Lung (tissue), 12 donors: ENCODE results near the gene HOXD9. TPM values are rescaled to one million over a fixed set of nuclear protein-coding genes. Genes with fewer than 3 reads are reported as not detected.

Experiments
- ATAC-seq: fragments of 200-7000 bp; cut with Tn5 transposase; one replicate; pipeline ENCODE4 v1.9.1; 2020; ENCODE audit warnings: moderate number of reproducible peaks; ENCODE audit not compliant: insufficient read depth, low FRiP score
- DNase-seq, 3 donors: peaks; one replicate each; pipeline ENCODE4 v3.0.0-alpha.2; 2013 to 2017
- H3K27ac ChIP-seq, 2 donors: one replicate each; pipeline ENCODE4 v1.5.1; 2013; ENCODE audit warnings: mild to moderate bottlenecking in 2 of 2, moderate library complexity in 2 of 2, control low read depth in 1 of 2, inconsistent platforms in 1 of 2, low read depth in 1 of 2, low read length in 1 of 2
- H3K27me3 ChIP-seq, 3 donors: one replicate each; pipeline ENCODE4 v1.5.1; 2013; ENCODE audit warnings: low read length in 2 of 3; ENCODE audit not compliant: control insufficient read depth in 3 of 3, insufficient read depth in 3 of 3
- H3K36me3 ChIP-seq, 4 donors: one replicate each; pipeline ENCODE4 v1.5.1; 2013; ENCODE audit warnings: low read length in 4 of 4, mild to moderate bottlenecking in 1 of 4, moderate library complexity in 1 of 4; ENCODE audit not compliant: control insufficient read depth in 4 of 4, insufficient read depth in 4 of 4
- H3K4me1 ChIP-seq, 5 donors: one replicate each; pipeline ENCODE4 v1.5.1; 2013; ENCODE audit warnings: low read length in 5 of 5, mild to moderate bottlenecking in 2 of 5, moderate library complexity in 1 of 5; ENCODE audit not compliant: control insufficient read depth in 5 of 5, insufficient read depth in 5 of 5
- H3K4me3 ChIP-seq: one replicate; pipeline ENCODE4 v1.5.1; 2013; ENCODE audit warnings: mild to moderate bottlenecking, control low read depth, moderate library complexity
- H3K9ac ChIP-seq, 2 donors: one replicate each; pipeline ENCODE4 v1.5.1; 2013; ENCODE audit warnings: low read length in 2 of 2, control low read depth in 1 of 2; ENCODE audit not compliant: insufficient read depth in 1 of 2
- H3K9me3 ChIP-seq, 4 donors: one replicate each; pipeline ENCODE4 v1.5.1; 2013; ENCODE audit warnings: low read length in 3 of 4, mild to moderate bottlenecking in 1 of 4, moderate library complexity in 1 of 4; ENCODE audit not compliant: control insufficient read depth in 4 of 4, insufficient read depth in 3 of 4
- WGBS, 2 donors: extraction: QIAGEN DNeasy Blood & Tissue Kit; methylation state at CpG; one replicate each; pipeline ENCODE4 v1.1.7; 2013; 5-methylcytosine and 5-hydroxymethylcytosine counted together
- polyA plus RNA-seq, 2 donors: library from polyadenylated mRNA; stranded (reverse); fragments of 200-250 nt; gene quantifications; one replicate each; pipeline ENCODE4 v1.2.1, GENCODE V29; 2013
- total RNA-seq, 2 donors: library from RNA; depleted of rRNA in 1 of 2; stranded (reverse); fragments of >200 nt in 1 of 2; gene quantifications; one replicate each; pipeline ENCODE4 v1.2.1, GENCODE V29; 2014 to 2021
- TF ChIP-seq, protein P1 (sequence below): IDR thresholded peaks from 2 replicates; pipeline ENCODE4 v1.5.1; 2012; ENCODE audit warnings: mild to moderate bottlenecking; ENCODE audit errors: control extremely low read depth, extremely low read depth
- donor health status: control.
- donor health status: control.
- donor health status: Bipolar disorder and iron deficiency.
- donor health status: healthy.
- donor health status: DM: yes; HTN: yes; CAD: no.

Gene HOXD9
- total and polyA plus RNA-seq, 4 donors: 0.29 to 0.80 (median 0.51) TPM

DNA sequence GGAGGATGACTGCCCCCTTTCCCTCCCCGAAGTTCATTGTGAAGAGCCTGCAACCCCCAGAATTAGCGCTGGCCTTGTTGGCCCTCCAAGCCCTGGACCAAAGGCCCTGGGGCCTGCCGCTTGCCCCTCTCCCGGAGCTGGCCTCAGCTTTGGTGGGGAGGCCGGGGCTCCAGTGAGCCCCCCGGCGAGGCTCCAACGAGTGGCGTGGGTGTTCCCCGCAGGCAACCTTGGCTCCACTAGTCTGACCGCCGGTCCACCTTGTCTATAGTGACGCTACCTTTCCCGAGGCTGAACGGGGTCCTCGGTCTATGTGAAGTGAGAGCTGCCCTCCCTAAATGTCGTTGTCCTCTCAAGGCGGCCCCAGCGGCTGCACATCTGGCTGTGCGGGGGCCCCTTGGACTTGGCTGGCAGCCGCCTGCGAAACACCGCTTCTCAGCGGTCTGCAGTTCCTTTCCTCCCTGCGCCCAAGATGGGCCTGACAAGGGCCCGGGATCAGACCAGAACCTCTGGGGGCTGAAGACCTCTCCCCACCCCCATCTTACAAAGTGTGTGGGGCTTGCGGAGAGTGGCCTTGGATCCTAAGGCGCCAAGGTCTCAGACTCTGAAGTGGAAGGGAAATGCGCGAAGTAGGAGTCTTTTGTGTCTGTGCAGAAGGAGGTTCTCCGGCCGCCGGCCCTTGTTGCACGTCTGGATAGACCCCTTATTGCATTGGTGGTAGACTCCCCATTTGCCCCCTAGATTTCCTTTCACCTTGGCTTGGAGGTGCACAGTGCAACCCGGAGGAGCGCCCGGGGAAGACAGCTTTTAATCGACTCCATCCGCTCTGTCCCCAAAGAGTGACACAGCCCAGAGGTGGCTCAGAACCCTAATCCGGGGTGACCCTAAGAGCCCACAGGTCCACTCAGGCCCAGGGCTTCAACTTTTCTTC is 9.9 kb upstream of the HOXD9 start:
- Histone ChIP-seq H3K27me3 (peaks cover 35 to 97% (median 93%) of the 10 kb centered on the region in 3 donors), H3K4me1 (peaks cover 0 to 7% (median 0%) of the 10 kb centered on the region in 5 donors), H3K9ac (no peak overlapping the region), H3K27ac (no peak overlapping the region), H3K9me3 (peaks cover 0 to 19% (median 0%) of the 10 kb centered on the region in 4 donors), H3K4me3 (no peak overlapping the region), H3K36me3 (no peaks in the 10 kb centered on the region)
- DNase-seq (no peak), ATAC-seq (no peak)
- TF ChIP-seq, protein P1, sequence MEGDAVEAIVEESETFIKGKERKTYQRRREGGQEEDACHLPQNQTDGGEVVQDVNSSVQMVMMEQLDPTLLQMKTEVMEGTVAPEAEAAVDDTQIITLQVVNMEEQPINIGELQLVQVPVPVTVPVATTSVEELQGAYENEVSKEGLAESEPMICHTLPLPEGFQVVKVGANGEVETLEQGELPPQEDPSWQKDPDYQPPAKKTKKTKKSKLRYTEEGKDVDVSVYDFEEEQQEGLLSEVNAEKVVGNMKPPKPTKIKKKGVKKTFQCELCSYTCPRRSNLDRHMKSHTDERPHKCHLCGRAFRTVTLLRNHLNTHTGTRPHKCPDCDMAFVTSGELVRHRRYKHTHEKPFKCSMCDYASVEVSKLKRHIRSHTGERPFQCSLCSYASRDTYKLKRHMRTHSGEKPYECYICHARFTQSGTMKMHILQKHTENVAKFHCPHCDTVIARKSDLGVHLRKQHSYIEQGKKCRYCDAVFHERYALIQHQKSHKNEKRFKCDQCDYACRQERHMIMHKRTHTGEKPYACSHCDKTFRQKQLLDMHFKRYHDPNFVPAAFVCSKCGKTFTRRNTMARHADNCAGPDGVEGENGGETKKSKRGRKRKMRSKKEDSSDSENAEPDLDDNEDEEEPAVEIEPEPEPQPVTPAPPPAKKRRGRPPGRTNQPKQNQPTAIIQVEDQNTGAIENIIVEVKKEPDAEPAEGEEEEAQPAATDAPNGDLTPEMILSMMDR: no peak
- 5 to 10% methylated on average over 39 to 40 of the region's 40 CpGs for WGBS, 2 donors

DNA sequence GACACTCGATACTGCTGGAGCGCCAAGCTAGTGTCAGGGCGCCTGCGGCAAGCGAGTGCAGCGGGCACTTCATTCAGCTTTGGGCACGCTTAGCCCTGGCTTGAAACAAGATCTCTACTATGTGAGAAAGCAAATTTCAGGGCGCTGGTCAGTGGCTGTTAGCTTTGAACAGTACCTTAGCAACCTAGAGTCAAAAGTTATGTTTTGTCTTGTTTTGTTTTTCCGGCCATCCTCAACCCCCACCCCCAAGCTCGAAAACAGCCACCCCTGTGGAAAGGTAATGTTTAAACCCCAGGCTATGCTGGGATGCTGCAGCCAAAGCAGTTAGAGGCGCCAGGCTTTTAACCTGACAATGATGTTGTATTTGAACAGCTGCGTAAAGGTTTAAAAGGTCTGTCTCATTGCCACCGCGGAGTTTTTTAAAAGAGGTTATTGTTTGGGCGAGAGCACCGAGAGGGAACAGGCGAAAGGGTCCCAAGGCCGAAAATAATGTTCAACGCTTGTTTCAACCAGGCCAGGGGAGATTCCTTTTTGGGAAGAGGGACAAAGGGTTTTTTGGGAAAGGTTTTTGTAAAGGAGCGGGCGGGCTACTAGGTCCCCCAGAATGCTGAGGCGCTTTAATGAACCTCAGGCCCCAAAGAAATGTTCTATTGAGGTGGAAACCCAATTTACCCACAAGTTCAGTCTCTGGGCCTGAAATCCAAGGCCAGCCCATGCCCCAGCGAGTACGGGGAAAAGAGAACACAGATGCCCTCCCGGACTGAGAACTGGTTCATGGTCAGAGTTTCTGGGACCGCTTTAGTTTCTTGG is 8.2 kb upstream of the HOXD9 start:
- no peaks in the 10 kb centered on the region for H3K36me3 ChIP-seq
- WGBS, 2 donors: 9 to 11% methylated on average over 26 of the region's 26 CpGs
- no peak for DNase-seq
- H3K27me3 ChIP-seq: peaks cover 43 to 99% (median 98%) of the 10 kb centered on the region in 3 donors
- TF ChIP-seq, protein P1: no peak
- peaks cover 0 to 6% (median 0%) of the 10 kb centered on the region in 5 donors for H3K4me1 ChIP-seq
- H3K27ac ChIP-seq: no peak overlapping the region
- no peak for ATAC-seq
- no peak overlapping the region for H3K4me3 ChIP-seq
- peaks cover 0 to 22% (median 0%) of the 10 kb centered on the region in 4 donors for H3K9me3 ChIP-seq
- H3K9ac ChIP-seq: no peak overlapping the region

DNA sequence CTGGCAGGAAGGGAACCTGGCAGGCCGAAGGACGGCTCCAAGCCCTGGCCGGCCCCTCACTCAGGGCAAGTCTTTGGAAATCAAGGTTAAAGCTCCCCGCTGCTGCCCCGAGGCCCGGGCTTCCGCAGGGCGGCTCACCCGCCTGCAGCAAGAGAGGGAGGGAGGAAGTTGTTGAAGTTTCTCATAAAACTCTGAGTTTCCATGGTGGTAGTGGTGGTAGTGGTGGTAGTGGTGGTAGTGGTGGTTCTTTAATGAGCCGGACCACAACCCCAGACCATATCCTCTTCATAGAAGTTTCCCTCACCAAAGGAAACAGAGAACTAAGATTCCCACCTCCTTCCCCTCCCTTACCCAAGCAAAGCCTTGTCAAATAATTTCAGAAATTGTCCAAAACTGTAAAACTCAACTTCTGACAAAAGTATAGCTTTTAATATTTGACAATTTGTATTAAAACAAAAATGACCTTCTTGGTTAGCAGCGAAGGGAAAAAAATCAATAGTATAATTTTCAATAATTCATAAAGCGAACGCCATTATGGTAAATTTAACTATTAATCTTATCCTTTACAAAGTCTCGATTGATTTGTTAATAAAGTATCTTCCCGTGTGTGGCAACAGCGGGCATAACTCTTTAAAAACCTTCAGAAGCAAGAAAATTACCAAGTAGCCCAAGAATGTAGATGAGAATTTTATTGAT is 7.4 kb upstream of the HOXD9 start:
- peaks cover 0 to 6% (median 0%) of the 10 kb centered on the region in 5 donors for H3K4me1 ChIP-seq
- peaks cover 45 to 99% (median 98%) of the 10 kb centered on the region in 3 donors for H3K27me3 ChIP-seq
- TF ChIP-seq, protein P1: no peak
- H3K36me3 ChIP-seq: no peaks in the 10 kb centered on the region
- H3K9ac ChIP-seq: no peak overlapping the region
- no peak overlapping the region for H3K4me3 ChIP-seq
- peaks cover 0 to 22% (median 0%) of the 10 kb centered on the region in 4 donors for H3K9me3 ChIP-seq
- no peak for DNase-seq
- 11 to 19% methylated on average over 16 of the region's 16 CpGs for WGBS, 2 donors
- no peak for ATAC-seq
- no peak overlapping the region for H3K27ac ChIP-seq
